A673 (cell line): ENCODE results near the gene RABGAP1L.
"Not testable (repeated sequence)": the region's sequence is repeated elsewhere in the genome, so short reads cannot be mapped to it uniquely, and the experiment has no call there.

Source experiments
- CTCF ChIP-seq: fragments of 300-800, 200-600 bp; sonication (generic); conservative IDR thresholded peaks from 2 replicates; pipeline ENCODE4 v1.5.1; 2017; ENCODE audit warnings: low read depth, mild to moderate bottlenecking, antibody characterized with exemption, low read length, moderate library complexity, mixed read lengths
- EZH2 ChIP-seq: fragments of 200-600 bp; sonication (generic); IDR thresholded peaks from 2 replicates; pipeline ENCODE4 v1.6.1; 2017; ENCODE audit warnings: borderline replicate concordance, low read depth, mild to moderate bottlenecking, mixed read lengths, antibody characterized with exemption, low read length; ENCODE audit not compliant: poor library complexity, severe bottlenecking

- not testable (repeated sequence) for TF ChIP-seq CTCF, EZH2
Observed at GRCh38 chr1:174816621-174817020, 657.3 kb downstream of the RABGAP1L start.
